GM18858 (cell line): Measurements from ENCODE around the gene CHN2.
"Not testable (repeated sequence)": the region's sequence is repeated elsewhere in the genome, so short reads cannot be mapped to it uniquely, and the experiment has no call there.

ENCODE experiments used
- ATAC-seq: cut with Tn5 transposase; IDR thresholded peaks from one replicate; pipeline ENCODE4 v1.9.1; 2021; ENCODE audit not compliant: unreplicated experiment

The CHN2 gene

DNA sequence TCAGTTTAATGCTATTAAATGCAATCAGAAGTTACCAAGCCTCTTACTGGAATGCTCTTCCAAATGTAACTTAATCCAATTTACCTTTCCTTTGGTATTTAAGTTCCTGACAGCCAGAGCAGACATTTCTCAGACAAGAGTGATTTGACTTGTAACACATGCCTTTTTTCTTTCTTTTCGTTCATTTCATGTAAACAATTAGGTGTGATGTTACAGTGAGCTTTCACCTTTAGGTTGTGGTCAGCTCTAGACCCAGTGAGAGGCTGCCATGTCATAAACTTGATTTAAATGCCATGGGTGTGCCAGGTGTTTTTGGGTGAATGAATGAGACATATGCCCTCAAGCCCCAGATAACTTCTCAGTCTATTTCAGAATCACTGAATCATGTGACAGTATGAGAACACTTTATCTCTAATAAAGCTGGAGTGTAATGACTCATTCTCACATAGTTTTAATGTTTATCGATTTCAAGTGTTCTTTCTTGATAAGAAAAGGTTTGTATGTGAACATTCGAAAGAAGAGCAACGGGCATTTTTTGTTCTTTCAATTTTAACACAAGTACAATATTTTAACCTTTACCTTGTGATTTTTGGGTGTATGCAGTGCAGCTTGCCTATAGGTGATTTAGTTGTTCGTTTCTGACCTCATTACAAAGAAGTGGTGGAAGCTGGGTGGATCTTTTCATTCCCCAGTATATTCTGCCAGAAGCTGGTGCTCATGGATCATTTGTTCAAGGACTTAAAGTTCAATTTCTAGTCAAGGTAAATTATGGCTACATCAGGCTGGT lies 61.5 kb downstream of the CHN2 start:
- no peak for ATAC-seq

- ATAC-seq = no peak
Measured at GRCh38 chr7:29256693-29257002, 62.1 kb downstream of the CHN2 start.

DNA sequence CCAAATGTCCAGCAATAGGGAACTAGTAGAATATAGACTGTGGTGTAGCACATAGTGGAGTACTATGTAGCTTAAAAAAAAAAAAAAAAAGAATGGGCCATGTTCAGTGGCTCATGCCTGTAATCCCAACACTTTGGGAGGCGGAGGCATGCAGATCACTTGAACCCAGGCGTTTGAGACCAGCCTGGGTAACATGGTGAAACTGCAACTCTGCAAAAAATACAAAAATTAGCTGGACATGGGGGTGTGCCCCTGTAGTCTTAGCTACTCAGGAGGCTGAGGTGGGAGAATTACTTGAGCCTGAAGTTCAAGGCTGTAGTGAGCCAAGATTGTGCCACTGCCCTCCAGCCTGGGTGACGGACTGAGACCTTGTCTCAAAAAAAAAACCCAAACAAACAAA lies 64.4 kb downstream of the CHN2 start:
- no peak for ATAC-seq

GRCh38 chr7:29262191-29262917 lies 67.8 kb downstream of the CHN2 start:
- no peak for ATAC-seq

DNA sequence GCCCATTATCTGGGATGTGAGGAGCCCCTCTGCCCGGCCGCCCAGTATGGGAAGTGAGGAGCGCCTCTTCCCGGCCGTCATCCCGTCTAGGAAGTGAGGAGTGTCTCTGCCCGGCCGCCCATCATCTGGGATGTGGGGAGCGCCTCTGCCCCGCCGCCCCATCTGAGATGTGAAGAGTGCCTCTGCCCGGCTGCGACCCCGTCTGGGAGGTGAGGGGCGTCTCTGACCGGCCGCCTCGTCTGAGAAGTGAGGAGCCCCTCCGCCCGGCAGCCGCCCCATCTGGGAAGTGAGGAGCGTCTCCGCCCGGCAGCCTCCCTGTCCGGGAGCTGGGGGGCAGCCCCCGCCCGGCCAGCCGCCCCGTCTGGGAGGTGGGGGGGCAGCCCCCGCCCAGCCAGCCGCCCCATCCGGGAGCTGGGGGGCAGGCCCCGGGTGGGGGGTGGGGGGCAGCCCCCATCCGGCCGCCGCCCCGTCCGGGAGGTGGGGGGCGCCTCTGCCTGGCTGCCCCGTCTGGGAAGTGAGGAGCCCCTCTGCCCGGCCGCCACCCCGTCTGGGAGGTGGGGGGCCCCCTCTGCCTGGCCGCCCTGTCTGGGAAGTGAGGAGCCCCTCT lies 69.1 kb downstream of the CHN2 start:
- ATAC-seq = not testable (repeated sequence)

DNA sequence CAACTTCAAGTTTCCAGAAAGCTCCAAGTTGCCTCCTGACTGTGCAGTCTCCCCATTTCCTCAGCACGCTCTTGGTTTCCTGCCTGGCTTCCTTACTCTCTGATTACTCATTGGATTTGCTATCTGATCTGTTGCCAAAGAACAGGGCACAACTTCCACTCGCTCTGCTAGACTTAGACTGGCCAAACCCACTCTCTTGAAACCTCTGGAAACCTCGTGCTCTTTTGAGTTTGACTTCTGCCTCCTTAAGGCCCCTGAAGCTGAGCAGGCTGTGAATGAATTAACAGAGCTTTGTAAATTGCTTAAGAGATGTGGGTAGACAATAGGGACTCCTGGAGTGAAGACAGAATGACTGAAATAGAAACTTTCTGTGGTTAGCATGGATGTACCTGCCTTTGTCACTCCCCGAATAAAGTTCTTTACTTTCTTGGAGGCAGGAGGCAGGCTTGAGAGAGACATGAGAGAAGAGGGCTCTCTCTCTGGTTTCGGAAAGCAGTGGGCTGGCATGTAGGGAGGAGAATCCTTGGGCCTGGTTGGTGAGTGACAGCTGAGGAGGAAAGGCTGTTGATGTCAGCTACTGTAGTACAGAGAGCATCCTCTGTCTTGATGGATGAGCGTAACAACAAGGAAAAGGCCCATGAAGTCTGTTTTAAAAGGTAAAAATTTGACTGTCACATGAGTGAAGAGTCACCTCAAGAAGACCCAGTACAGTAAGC lies 70.8 kb downstream of the CHN2 start:
- ATAC-seq = no peak

GRCh38 chr7:29269935-29270334 lies 75.4 kb downstream of the CHN2 start:
- ATAC-seq = no peak

- ATAC-seq = no peak
Measured at GRCh38 chr7:29270594-29271318, 76.2 kb downstream of the CHN2 start.

DNA sequence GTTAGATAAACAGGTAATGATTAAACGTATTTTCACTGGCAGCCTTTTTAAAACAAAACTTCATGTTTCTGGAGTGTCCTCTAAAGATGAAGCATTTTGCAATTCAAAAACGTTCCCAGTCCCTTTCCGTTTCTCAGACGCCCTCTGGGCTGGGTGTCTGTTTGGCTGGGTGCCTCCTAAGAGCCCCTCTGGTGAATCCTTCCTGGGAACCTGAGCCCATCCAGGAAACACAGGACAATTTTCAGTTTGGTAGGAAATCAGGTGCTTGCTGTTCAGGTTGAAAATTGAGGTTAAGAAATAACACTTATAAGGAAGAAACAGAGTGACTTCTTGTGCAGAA lies 76.7 kb downstream of the CHN2 start:
- ATAC-seq = no peak

DNA sequence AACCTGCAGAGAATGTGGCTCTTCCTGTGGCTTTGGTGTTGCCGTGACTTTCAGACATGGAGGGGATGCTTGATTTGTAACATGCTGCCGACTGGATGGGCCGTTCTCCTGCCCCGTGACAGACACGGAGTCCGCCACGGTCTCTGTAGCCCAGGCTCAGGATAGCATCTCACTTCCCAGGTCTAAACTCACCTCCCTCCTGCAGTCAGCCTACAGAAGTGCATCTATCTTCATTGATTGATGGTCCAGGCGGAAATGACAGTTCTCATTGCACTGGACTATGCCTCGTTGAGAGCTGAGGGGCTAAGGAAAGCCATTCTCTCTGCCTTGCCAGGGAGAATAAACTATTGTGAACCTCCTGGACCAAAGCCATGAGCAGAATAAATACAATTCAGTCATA lies 77.5 kb downstream of the CHN2 start:
- ATAC-seq = no peak

GRCh38 chr7:29274146-29275017 lies 79.8 kb downstream of the CHN2 start:
- no peak for ATAC-seq

GRCh38 chr7:29275018-29275318 lies 80.4 kb downstream of the CHN2 start:
- ATAC-seq = no peak

DNA sequence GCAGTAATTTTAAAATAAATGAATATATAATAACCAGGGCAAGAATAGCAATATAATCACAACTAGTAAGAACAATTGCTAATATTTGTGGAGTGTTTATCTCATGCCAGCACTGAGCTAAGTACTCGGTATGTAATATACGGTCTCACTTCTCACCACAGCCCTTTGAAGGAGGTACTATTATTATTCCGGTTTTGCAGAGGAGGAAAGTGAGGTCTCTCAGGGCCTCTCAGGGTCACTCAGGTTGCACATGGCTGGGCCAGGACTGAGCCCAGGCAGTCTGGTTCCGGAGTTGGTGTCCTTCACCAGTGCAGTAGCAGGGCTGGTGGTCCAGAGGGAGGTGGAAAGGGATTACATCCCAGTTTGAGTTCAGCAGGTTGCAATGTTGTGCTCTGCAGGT lies 80.9 kb downstream of the CHN2 start:
- no peak for ATAC-seq

DNA sequence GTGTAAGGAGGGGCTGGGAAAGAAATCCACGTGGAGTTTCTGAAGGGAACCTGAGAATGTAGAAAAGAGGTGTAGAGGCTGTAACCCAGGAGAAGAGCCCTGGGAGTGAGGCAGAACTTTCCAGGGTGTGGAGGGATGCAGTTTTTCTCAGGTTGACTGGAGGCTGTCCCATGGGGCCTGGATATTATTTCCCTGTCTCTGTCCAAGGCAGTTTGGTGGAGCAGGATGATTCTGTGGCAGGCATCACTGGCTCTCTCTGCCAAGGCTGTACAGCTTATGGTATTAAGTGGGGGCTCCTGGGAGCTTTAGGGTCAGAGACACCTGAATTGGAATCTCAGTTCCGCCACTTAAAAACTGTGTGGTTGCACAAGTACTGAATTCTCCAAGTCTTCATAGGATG lies 81.6 kb downstream of the CHN2 start:
- no peak for ATAC-seq

DNA sequence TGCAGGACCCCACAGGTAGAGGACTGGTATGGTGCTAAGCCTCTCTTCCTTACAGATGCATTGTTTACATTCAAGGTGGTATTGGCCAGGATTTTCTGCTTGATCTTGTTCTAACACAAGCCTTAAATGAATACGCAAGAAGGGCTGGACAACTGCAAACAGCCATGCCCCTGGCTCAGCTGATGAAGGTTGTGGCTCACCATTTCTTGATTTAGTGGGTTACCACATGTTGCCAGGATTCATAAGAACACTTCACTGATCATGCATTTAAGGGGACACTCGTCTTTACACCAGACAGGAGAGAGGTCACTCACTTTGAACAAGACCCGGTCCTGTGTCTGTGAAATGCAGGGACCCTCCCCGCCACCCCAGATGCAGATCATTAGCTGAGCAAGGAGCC lies 82.2 kb downstream of the CHN2 start:
- ATAC-seq = no peak

GRCh38 chr7:29277436-29278215 lies 83.1 kb downstream of the CHN2 start:
- ATAC-seq = no peak

DNA sequence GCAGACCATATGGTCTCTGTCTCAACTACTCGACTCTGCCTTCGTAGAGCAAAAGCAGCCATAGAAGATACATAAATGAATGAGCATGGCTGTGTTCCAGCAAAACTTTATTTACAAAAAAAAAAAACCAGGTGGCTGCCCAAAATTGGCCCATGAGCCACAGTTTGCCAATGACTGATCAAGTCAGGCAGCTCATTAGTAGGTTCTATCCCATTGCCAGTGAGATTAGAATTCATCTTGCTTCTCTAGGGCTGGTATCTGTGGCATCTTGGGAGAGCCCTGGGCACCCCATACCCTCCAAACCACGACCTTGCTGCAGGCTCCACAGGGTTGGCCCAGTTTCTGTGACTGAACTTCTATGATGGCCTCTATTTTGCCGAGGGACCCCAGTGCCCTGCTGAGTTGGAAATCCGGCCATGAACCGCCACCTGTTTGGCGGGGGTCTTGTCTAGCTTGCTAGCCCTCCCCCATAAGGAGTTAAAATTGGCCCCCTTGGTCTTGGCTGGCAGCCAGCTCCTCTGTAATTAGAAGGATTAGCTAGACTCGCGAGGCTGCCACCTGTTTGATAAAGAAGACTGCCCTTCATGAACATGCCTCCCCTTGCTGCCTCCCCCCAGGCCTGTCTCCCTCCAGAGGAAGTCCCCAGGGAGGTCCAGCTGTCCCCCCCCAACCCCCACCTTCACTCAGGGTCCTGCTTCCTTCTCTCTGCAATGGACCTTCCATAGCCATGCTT lies 83.9 kb downstream of the CHN2 start:
- ATAC-seq = no peak

DNA sequence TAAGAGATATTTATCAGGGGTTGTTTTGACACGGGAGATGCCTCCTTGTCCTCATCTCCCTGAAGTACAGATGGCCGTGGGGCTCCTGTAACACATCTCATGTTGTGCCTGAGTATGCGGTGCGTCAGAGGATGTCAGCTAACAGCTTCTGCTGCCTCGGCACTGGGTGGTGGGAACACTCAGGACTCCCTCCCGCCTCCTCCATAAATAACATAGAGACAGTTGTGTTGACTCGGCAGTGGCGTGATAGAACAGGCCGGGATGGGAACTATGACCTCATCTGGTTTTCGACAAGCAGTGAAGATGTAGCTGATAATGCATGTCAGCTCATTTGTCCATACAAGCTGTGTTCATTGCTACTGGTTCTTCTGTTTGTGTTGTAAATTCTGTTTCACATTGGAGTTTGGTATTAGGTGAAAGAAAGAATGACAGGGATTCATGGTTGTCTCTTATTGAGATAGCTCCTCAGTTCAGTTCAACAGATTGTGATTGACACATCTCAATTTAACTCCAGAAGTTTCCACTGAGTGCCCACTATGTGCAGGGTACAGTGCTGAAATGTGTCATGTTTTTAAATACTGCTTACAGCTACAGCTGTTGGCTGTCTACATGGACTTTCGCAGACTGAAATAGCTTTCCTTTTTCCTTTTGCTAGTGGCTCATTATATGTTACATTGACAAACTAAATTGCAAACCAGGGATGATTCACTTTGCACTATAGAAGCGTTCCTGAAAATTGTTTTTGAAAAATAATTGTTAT lies 87.4 kb downstream of the CHN2 start:
- ATAC-seq = no peak
